ENCODE measurements around the gene RBBP6. TPM values are rescaled to one million over a fixed set of nuclear protein-coding genes. Genes with fewer than 3 reads are reported as not detected.
"Not testable (repeated sequence)": the region's sequence is repeated elsewhere in the genome, so short reads cannot be mapped to it uniquely, and the experiment has no call there.

Gene RBBP6, protein sequence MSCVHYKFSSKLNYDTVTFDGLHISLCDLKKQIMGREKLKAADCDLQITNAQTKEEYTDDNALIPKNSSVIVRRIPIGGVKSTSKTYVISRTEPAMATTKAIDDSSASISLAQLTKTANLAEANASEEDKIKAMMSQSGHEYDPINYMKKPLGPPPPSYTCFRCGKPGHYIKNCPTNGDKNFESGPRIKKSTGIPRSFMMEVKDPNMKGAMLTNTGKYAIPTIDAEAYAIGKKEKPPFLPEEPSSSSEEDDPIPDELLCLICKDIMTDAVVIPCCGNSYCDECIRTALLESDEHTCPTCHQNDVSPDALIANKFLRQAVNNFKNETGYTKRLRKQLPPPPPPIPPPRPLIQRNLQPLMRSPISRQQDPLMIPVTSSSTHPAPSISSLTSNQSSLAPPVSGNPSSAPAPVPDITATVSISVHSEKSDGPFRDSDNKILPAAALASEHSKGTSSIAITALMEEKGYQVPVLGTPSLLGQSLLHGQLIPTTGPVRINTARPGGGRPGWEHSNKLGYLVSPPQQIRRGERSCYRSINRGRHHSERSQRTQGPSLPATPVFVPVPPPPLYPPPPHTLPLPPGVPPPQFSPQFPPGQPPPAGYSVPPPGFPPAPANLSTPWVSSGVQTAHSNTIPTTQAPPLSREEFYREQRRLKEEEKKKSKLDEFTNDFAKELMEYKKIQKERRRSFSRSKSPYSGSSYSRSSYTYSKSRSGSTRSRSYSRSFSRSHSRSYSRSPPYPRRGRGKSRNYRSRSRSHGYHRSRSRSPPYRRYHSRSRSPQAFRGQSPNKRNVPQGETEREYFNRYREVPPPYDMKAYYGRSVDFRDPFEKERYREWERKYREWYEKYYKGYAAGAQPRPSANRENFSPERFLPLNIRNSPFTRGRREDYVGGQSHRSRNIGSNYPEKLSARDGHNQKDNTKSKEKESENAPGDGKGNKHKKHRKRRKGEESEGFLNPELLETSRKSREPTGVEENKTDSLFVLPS (N-terminal part only)
- total RNA-seq = 10 to 100 TPM; 34.7 to 39.0 TPM

DNA sequence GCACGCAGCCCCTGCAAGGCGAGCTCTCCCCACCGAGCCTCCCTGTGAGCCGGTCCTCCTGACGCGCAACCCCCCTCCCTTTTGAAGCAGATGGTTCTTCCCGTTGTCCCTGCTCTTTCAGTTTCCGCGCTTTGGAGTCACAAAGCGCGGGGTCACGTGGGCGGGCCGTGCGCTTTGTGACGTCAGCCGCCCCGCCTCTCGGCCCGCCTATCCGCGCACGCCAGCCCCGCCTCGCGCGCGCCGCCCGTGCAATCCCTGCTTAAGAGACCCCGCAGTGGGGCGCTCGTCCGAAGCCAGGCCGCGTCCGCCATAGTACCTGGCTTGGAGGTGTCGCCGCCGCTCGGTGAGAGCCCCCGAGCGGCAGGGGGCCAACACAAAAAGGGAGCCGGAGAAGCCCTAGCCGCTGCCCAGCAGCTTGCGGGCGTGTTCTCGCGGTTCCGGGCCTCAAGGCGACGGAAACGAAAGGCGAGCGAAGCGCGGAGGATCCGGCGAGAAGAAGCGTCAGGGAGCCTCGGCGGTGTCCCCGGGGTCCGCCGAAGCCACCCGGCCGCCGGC is at the start of gene RBBP6:
TSS of gene RBBP6 (plus strand) at position 272 of the 555 bp plus-strand sequence. CDS start 1,061 bp downstream, outside the sequence.
- Histone ChIP-seq H3K9ac (ENCODE audit: low read depth in 2 of 2, low read length in 2 of 2) (peak within 1 kb of the TSS; percentile 95 to 100), H3K4me3 (peak within 1 kb of the TSS; percentile 74), H3K9me3 (no peaks in the 10 kb centered on the region), H3K27ac (peak within 1 kb of the TSS; percentile 99), H3K4me1 (peaks cover 4% of the 10 kb centered on the region), H3K36me3 (no peaks in the 10 kb centered on the region), H3K27me3 (no peaks in the 10 kb centered on the region)
- intact Hi-C loops (cut with DNase I) = no loop called here
- TF ChIP-seq, protein P1, sequence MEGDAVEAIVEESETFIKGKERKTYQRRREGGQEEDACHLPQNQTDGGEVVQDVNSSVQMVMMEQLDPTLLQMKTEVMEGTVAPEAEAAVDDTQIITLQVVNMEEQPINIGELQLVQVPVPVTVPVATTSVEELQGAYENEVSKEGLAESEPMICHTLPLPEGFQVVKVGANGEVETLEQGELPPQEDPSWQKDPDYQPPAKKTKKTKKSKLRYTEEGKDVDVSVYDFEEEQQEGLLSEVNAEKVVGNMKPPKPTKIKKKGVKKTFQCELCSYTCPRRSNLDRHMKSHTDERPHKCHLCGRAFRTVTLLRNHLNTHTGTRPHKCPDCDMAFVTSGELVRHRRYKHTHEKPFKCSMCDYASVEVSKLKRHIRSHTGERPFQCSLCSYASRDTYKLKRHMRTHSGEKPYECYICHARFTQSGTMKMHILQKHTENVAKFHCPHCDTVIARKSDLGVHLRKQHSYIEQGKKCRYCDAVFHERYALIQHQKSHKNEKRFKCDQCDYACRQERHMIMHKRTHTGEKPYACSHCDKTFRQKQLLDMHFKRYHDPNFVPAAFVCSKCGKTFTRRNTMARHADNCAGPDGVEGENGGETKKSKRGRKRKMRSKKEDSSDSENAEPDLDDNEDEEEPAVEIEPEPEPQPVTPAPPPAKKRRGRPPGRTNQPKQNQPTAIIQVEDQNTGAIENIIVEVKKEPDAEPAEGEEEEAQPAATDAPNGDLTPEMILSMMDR (IDR thresholded peaks at IDR 0.05) = no peak
- peak; percentile 93 for DNase-seq

DNA sequence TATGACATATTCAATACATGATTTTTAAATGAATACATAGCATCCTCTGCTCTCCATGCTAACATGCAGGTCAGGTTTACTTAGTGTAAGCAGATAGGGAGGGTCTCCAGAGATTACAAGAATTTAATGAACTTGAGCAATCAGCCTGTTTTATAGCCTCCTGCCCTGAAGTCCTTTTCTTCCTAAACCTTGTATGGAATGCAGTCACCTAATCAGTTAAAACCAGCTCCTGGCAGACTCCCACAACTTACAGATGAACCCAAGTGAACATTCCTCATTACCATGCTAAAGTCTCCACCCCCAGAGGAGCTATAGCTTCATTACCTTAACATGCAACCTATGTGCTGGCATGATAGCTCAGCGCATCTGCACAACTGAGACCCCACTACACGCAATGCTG is 48.5 kb upstream of the RBBP6 start:
- no peak for DNase-seq

DNA sequence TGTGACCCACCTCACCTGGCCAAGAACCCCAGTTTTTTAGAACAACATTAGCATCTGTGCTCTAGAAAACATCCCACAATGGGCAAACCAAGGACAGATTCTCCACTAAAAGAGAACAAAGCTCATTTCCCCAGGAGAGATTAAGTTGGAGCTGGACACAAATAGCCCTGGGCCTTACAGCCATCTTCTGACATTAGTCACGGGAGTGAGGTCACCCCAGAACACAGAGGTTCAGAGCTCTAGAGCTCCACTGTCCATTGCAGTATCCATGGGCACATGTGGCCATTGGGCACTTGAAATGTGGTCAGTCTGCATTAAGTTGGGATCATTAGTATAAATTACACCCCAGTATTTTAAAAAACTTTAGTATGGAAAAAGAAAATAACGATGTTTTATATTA is 47.6 kb upstream of the RBBP6 start:
- TF ChIP-seq, protein P1 (IDR thresholded peaks at IDR 0.05) = no peak

More for the DNA sequence above, 48.5 kb upstream of the RBBP6 start:
- H3K4me3 ChIP-seq = no peak overlapping the region
- no peaks in the 10 kb centered on the region for H3K36me3 ChIP-seq
- H3K9ac ChIP-seq (ENCODE audit: low read depth in 2 of 2, low read length in 2 of 2) = no peak overlapping the region
- TF ChIP-seq, protein P1 (IDR thresholded peaks at IDR 0.05) = no peak
- H3K4me1 ChIP-seq = no peaks in the 10 kb centered on the region
- no peaks in the 10 kb centered on the region for H3K9me3 ChIP-seq
- intact Hi-C loops (cut with DNase I) = no loop called here
- no peak overlapping the region for H3K27ac ChIP-seq
- H3K27me3 ChIP-seq = no peaks in the 10 kb centered on the region

DNA sequence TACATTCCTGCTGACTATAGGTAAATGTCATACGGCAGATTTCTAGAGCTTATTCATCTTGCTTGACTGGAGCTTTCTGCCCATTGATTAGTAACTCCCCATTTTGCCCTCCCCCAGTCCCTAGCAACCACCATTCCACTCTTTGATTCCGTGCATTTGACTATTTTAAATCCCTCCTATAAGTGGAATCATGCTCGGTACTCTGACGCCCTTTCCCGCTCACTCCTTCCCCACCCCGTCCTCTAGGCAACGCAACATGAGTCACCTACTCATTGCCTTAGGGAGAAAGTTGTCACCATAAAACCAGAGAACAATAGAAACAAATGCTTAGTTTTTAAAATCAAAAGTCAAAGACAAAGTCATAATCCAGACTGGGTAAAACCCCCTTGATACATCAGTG is 45.5 kb upstream of the RBBP6 start:
- Histone ChIP-seq H3K4me3 (no peak overlapping the region), H3K4me1 (no peaks in the 10 kb centered on the region), H3K9me3 (no peaks in the 10 kb centered on the region), H3K27ac (no peak overlapping the region), H3K36me3 (no peaks in the 10 kb centered on the region), H3K27me3 (no peaks in the 10 kb centered on the region), H3K9ac (ENCODE audit: low read depth in 2 of 2, low read length in 2 of 2) (no peak overlapping the region)
- TF ChIP-seq, protein P1 (IDR thresholded peaks at IDR 0.05) = no peak
- intact Hi-C loops (cut with DNase I) = no loop called here
- DNase-seq = no peak

More for the DNA sequence above, 47.6 kb upstream of the RBBP6 start:
- Histone ChIP-seq H3K9me3 (no peaks in the 10 kb centered on the region), H3K36me3 (no peaks in the 10 kb centered on the region), H3K4me1 (no peaks in the 10 kb centered on the region), H3K9ac (ENCODE audit: low read depth in 2 of 2, low read length in 2 of 2) (no peak overlapping the region), H3K4me3 (no peak overlapping the region), H3K27me3 (no peaks in the 10 kb centered on the region), H3K27ac (no peak overlapping the region)
- DNase-seq = no peak
- intact Hi-C loops (cut with DNase I) = no loop called here

DNA sequence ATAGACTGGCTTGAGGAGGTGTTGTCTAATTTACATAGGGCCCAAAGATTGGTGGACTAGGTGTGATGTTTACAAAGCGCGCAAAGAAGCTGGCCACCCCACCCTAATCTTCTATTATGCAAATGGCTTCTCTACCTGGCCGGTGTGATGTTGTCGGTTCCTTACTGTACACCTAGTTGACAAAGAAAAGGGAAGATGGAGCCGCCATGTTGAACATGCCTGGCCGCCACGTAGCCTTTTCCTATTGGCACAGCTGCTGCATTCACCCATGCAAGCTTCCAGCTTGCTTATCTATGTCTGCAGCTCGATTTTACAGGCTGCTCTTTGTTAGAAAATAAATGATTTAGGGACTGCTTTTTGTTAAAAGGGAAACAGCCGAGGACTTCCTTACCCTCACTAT is 44.2 kb upstream of the RBBP6 start:
- H3K9ac ChIP-seq (ENCODE audit: low read depth in 2 of 2, low read length in 2 of 2); H3K27me3 ChIP-seq; H3K27ac ChIP-seq; H3K36me3 ChIP-seq; DNase-seq; intact Hi-C loops (cut with DNase I); H3K4me3 ChIP-seq; H3K9me3 ChIP-seq; H3K4me1 ChIP-seq: not testable (repeated sequence)
